OCI-LY3 (cell line): Measurements from ENCODE around the gene ST6GAL1.

Experiments
- CTCF ChIP-seq: fragments of 200-600, 300-600 bp; sonication (generic); IDR thresholded peaks from 2 replicates; pipeline ENCODE4 v1.5.1; 2014; ENCODE audit warnings: antibody characterized with exemption, low read length, low read depth
- EZH2phosphoT487 ChIP-seq: fragments of 200-600 bp; shearing (Covaris generic); IDR thresholded peaks from 2 replicates; pipeline ENCODE4 v1.6.1; 2018; ENCODE audit warnings: antibody characterized with exemption, mixed run types, low read depth

GRCh38 chr3:186976837-186977750 is 46.8 kb downstream of the ST6GAL1 start:
- no peak for TF ChIP-seq CTCF
- TF ChIP-seq EZH2phosphoT487 = no peak
